Mesothelial cell of epicardium (in vitro differentiated cells): ENCODE measurements around the gene MTHFD2L. TPM values are rescaled to one million over a fixed set of nuclear protein-coding genes. Genes with fewer than 3 reads are reported as not detected.

Source experiments
- DNase-seq, 2 experiments: peaks; one replicate each; pipeline ENCODE4 v3.0.0; 2021; ENCODE audit warnings: low spot score in 2 of 2; ENCODE audit not compliant: unreplicated experiment in 2 of 2
- H3K27ac Mint-ChIP-seq: 2 replicates; pipeline ENCODE4 v1.8.0; 2021; ENCODE audit warnings: mixed read lengths
- H3K27me3 Mint-ChIP-seq: 2 replicates; pipeline ENCODE4 v1.8.0; 2021; ENCODE audit warnings: low read depth, mixed read lengths
- H3K36me3 Mint-ChIP-seq: 2 replicates; pipeline ENCODE4 v1.8.0; 2021; ENCODE audit warnings: mixed read lengths
- H3K4me1 Mint-ChIP-seq: 2 replicates; pipeline ENCODE4 v1.8.0; 2021; ENCODE audit warnings: mixed read lengths
- H3K4me3 Mint-ChIP-seq: 2 replicates; pipeline ENCODE4 v1.8.0; 2021; ENCODE audit warnings: mild to moderate bottlenecking, moderate library complexity, mixed read lengths
- H3K9me3 Mint-ChIP-seq: 2 replicates; pipeline ENCODE4 v1.8.0; 2021; ENCODE audit warnings: mixed read lengths
- total RNA-seq: library from RNA; stranded (reverse); gene quantifications from 3 replicates; pipeline ENCODE4 v1.2.1, GENCODE V29; 2021
- TF ChIP-seq, protein P1 (sequence below): fragments of 200-600 bp; sonication (generic); IDR thresholded peaks from one replicate; pipeline ENCODE4 v1.5.0; 2021; ENCODE audit warnings: antibody characterized with exemption; ENCODE audit not compliant: unreplicated experiment

Gene MTHFD2L
- total RNA-seq, 1 donor from 2014 or later = 19.2 TPM

DNA sequence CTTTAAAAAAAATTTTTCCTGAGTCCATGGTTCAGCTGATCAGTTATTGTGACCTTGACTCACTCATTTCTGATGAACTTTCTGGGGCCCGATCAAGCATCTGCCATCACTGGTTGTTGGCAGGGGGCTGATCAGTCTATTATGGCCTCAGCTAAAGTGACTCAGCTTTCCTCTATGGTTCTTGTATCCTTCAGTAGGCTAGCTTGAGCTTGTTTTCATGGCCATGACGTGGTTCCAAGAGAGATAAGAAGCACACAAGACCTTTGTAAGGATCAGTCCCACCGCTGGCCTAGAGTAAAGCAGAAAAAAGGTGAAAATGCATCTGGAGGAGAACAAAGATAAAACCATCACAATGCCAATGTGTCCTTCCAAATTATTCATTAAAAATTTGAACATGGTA is 120.6 kb downstream of the MTHFD2L start:
- no peak overlapping the region for H3K27ac Mint-ChIP-seq
- peaks cover 9% of the 10 kb centered on the region for H3K4me1 Mint-ChIP-seq
- DNase-seq = no peak
- H3K27me3 Mint-ChIP-seq = no peaks in the 10 kb centered on the region
- no peaks in the 10 kb centered on the region for H3K36me3 Mint-ChIP-seq
- no peak overlapping the region for H3K4me3 Mint-ChIP-seq
- TF ChIP-seq, protein P1, sequence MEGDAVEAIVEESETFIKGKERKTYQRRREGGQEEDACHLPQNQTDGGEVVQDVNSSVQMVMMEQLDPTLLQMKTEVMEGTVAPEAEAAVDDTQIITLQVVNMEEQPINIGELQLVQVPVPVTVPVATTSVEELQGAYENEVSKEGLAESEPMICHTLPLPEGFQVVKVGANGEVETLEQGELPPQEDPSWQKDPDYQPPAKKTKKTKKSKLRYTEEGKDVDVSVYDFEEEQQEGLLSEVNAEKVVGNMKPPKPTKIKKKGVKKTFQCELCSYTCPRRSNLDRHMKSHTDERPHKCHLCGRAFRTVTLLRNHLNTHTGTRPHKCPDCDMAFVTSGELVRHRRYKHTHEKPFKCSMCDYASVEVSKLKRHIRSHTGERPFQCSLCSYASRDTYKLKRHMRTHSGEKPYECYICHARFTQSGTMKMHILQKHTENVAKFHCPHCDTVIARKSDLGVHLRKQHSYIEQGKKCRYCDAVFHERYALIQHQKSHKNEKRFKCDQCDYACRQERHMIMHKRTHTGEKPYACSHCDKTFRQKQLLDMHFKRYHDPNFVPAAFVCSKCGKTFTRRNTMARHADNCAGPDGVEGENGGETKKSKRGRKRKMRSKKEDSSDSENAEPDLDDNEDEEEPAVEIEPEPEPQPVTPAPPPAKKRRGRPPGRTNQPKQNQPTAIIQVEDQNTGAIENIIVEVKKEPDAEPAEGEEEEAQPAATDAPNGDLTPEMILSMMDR = no peak
- H3K9me3 Mint-ChIP-seq = no peaks in the 10 kb centered on the region

GRCh38 chr4:74279716-74280115 is 121.8 kb downstream of the MTHFD2L start:
- Mint-ChIP-seq H3K9me3 (no peaks in the 10 kb centered on the region), H3K36me3 (no peaks in the 10 kb centered on the region), H3K4me3 (no peak overlapping the region), H3K27ac (no peak overlapping the region), H3K4me1 (peaks cover 18% of the 10 kb centered on the region), H3K27me3 (no peaks in the 10 kb centered on the region)
- no peak for DNase-seq
- TF ChIP-seq, protein P1 = no peak

GRCh38 chr4:74282926-74283325 is 125.0 kb downstream of the MTHFD2L start:
- Mint-ChIP-seq H3K27me3 (no peaks in the 10 kb centered on the region), H3K9me3 (no peaks in the 10 kb centered on the region), H3K4me1 (peaks cover 21% of the 10 kb centered on the region), H3K27ac (peak overlapping the region; percentile 62), H3K36me3 (no peaks in the 10 kb centered on the region), H3K4me3 (no peak overlapping the region)
- TF ChIP-seq, protein P1 = no peak
- DNase-seq = no peak

GRCh38 chr4:74283614-74284013 is 125.7 kb downstream of the MTHFD2L start:
- TF ChIP-seq, protein P1 = no peak
- DNase-seq = no peak
- peaks cover 21% of the 10 kb centered on the region for H3K4me1 Mint-ChIP-seq
- H3K9me3 Mint-ChIP-seq = no peaks in the 10 kb centered on the region
- H3K27ac Mint-ChIP-seq = peak overlapping the region; percentile 94
- no peaks in the 10 kb centered on the region for H3K27me3 Mint-ChIP-seq
- no peaks in the 10 kb centered on the region for H3K36me3 Mint-ChIP-seq
- no peak overlapping the region for H3K4me3 Mint-ChIP-seq

DNA sequence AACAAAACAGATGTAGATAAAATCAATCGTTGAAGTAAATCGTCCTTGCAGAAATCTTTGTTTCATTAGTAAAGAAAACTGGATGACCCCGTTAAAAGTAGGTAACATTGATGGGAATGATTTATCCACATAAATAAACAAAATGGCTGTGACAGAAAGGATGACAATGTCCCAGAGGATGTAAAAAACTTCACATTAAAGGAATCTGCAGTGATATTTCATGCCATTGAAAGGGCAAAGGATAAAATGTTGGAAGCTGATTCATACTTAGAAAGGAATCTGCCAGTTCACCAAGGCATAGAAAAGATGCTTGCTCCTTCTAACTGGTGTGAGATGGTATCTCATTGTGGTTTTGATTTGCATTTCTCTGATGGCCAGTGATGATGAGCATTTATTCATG is 126.1 kb downstream of the MTHFD2L start:
- Mint-ChIP-seq H3K9me3 (no peaks in the 10 kb centered on the region), H3K4me1 (peaks cover 21% of the 10 kb centered on the region), H3K27me3 (no peaks in the 10 kb centered on the region), H3K4me3 (no peak overlapping the region), H3K27ac (peak overlapping the region; percentile 94), H3K36me3 (no peaks in the 10 kb centered on the region)
- TF ChIP-seq, protein P1 = no peak
- no peak for DNase-seq

DNA sequence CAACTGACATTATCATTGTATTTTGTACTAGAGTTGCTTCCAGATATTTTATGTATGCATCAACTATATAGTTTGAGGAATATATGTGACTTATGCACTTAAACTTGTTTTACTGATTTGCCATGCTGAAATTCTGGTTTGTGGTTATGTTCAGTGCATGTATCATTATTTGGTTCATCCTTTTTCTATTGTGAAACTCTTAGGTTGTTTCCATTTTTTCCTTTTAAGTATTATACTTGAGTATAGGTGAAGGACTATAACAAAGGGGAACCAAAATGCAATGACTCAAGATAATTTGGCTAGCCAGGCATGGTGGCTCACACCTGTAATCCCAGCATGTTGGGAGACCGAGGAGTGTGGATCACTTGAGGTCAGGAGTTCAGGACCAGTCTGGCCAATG is 129.2 kb downstream of the MTHFD2L start:
- H3K27me3 Mint-ChIP-seq = no peaks in the 10 kb centered on the region
- H3K9me3 Mint-ChIP-seq = no peaks in the 10 kb centered on the region
- TF ChIP-seq, protein P1 = no peak
- DNase-seq = no peak
- H3K36me3 Mint-ChIP-seq = no peaks in the 10 kb centered on the region
- H3K27ac Mint-ChIP-seq = no peak overlapping the region
- H3K4me1 Mint-ChIP-seq = peaks cover 19% of the 10 kb centered on the region
- H3K4me3 Mint-ChIP-seq = no peak overlapping the region
